Measurements from ENCODE around the gene GPD2. TPM values are rescaled to one million over a fixed set of nuclear protein-coding genes. Genes with fewer than 3 reads are reported as not detected.

The GPD2 gene
- total and polyA plus RNA-seq, 11 donors, result 3.5 to 24.8 (median 14.1) TPM

DNA sequence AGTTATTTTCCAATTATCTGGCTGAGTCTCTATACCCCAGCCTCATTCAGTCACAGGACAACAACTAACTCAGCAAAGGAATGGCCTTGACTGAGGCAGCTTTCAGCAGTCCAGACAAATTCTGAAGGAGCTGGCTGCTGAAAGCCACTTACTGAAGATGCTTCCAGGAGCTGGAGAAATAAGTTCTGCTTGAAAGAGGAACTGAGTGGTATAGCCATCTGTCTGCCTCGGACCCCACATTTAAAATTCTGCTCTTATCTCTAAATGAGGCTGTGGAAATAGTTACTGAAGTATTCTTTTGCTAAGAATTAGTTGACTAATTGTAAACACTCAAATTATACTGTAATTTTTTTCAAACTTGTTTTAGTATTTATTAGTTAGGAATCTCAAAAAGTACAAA lies 9.1 kb upstream of the GPD2 start:
- WGBS, 4 donors, result 78 to 100% (median 91%) methylated on average over 1 of the region's 1 CpG
- Histone ChIP-seq H3K4me3 (no peak overlapping the region), H3K36me3 (no peaks in the 10 kb centered on the region), H3K9me3 (no peaks in the 10 kb centered on the region), H3K27me3 (no peaks in the 10 kb centered on the region), H3K27ac (no peak overlapping the region), H3K4me1 (peaks cover 0 to 15% (median 0%) of the 10 kb centered on the region in 12 donors)
- TF ChIP-seq POLR2A (IDR thresholded peaks at IDR 0.05), result no peak
- TF ChIP-seq, protein P1, sequence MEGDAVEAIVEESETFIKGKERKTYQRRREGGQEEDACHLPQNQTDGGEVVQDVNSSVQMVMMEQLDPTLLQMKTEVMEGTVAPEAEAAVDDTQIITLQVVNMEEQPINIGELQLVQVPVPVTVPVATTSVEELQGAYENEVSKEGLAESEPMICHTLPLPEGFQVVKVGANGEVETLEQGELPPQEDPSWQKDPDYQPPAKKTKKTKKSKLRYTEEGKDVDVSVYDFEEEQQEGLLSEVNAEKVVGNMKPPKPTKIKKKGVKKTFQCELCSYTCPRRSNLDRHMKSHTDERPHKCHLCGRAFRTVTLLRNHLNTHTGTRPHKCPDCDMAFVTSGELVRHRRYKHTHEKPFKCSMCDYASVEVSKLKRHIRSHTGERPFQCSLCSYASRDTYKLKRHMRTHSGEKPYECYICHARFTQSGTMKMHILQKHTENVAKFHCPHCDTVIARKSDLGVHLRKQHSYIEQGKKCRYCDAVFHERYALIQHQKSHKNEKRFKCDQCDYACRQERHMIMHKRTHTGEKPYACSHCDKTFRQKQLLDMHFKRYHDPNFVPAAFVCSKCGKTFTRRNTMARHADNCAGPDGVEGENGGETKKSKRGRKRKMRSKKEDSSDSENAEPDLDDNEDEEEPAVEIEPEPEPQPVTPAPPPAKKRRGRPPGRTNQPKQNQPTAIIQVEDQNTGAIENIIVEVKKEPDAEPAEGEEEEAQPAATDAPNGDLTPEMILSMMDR (IDR thresholded peaks at IDR 0.05), result no peak
- intact Hi-C loops (cut with DNase I), result no loop called here
- DNase-seq (no peak), ATAC-seq (no peak)

DNA sequence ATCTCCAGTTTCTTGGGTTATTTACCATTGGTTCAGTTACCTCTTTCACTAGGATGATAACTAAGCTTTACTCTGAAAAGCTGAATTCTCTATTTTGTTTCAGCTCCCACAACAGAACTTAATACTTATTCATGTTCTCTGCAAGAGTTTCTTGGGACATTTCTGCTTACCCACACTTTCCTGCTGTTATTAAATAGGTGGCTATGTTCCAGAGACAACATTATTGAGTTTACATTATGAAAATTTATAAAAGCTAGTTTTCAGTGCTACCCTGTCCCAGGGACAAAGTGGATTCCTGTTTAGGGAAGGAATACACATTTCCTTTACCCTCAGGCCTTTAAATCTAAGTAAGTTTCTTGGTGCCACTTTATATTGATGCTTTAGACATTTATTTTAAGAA lies 7.0 kb upstream of the GPD2 start:
- H3K4me3 ChIP-seq, result no peak overlapping the region
- H3K27ac ChIP-seq, result no peak overlapping the region
- H3K9me3 ChIP-seq, result no peaks in the 10 kb centered on the region
- H3K4me1 ChIP-seq, result peaks cover 0 to 15% (median 0%) of the 10 kb centered on the region in 12 donors
- DNase-seq, result no peak
- TF ChIP-seq POLR2A (IDR thresholded peaks at IDR 0.05), result no peak
- TF ChIP-seq, protein P1 (IDR thresholded peaks at IDR 0.05), result no peak
- no peaks in the 10 kb centered on the region for H3K36me3 ChIP-seq
- intact Hi-C loops (cut with DNase I), result no loop called here
- no peak for ATAC-seq
- H3K27me3 ChIP-seq, result no peaks in the 10 kb centered on the region

DNA sequence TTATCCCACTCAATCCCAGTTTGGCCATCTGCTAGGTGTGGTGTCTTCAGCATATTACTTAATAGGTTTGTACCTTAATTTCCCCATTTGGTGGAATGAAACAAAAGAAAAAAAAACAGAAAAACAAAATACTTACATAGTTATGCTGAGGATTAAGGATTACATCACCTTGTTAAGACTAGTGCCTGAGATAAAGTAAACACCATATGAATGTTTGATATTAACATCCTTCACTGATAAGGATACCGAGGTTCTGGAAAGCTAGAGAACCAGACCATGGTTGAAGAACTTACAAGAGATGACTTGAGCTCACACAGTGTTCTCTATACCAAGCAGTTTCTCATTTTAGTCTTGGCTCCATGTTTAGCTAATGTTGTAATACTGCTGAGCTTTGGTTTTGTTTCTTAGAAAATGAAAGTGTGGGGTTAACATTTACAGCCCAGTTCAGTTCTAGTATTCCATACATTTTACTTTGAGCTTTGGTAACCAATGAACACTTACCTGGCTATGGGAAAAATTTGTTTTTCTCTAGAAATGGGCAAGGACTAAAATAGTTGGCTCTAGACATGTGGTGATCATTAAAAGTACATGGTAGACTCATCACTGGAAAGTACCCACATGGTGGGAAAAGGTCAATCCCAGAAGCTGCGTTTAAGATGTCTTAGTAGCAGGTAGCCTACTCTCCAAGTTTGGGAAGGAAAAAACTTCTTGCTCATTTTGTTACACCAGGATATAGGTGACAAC lies 5.8 kb upstream of the GPD2 start:
- H3K4me1 ChIP-seq, result peaks cover 0 to 25% (median 4%) of the 10 kb centered on the region in 12 donors

DNA sequence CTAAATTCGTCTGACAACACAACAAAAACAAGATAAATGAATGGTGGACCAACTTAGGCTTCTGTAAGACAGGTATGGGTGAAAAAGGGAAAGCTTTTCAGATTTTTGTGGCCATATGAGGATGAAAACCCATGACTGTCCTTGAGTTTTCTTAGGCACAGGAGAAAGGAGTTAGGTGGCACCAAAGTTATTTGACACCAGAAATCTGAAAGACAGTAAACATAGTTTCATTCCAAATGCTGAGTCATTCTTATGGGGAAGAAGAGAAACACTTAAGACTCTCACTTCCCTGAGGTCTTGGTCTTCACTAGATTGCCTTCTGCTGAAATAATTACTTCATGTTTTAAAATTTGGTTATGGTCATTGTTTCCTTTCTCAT lies 5.2 kb upstream of the GPD2 start:
- no peaks in the 10 kb centered on the region for H3K9me3 ChIP-seq
- no peaks in the 10 kb centered on the region for H3K36me3 ChIP-seq
- H3K4me1 ChIP-seq, result peaks cover 0 to 29% (median 4%) of the 10 kb centered on the region in 12 donors
- no peak overlapping the region for H3K4me3 ChIP-seq
- no peaks in the 10 kb centered on the region for H3K27me3 ChIP-seq
- no peak for TF ChIP-seq POLR2A (IDR thresholded peaks at IDR 0.05)
- DNase-seq (no peak), ATAC-seq (no peak)
- H3K27ac ChIP-seq, result peak overlapping the region in 1 of 12 donors; percentile 83
- intact Hi-C loops (cut with DNase I), result loop anchor here in 5 of 10 donors (10.0 kb wide), 2 partner anchors 114 to 154 kb away; no protein-coding TSS in a partner anchor
- WGBS, 4 donors, result 89 to 97% (median 92%) methylated on average over 1 of the region's 1 CpG

More for the DNA sequence above, 5.8 kb upstream of the GPD2 start:
- WGBS, 4 donors, result 77 to 84% (median 81%) methylated on average over 2 of the region's 2 CpGs
- Histone ChIP-seq H3K27me3 (no peaks in the 10 kb centered on the region), H3K4me3 (no peak overlapping the region), H3K36me3 (no peaks in the 10 kb centered on the region), H3K9me3 (no peaks in the 10 kb centered on the region), H3K27ac (peak overlapping the region in 1 of 12 donors; percentile 83)
- DNase-seq (no peak), ATAC-seq (no peak)
- intact Hi-C loops (cut with DNase I), result loop anchor here in 5 of 10 donors (10.0 kb wide), 2 partner anchors 114 to 154 kb away; no protein-coding TSS in a partner anchor
- TF ChIP-seq, protein P1 (IDR thresholded peaks at IDR 0.05), result no peak
- TF ChIP-seq POLR2A (IDR thresholded peaks at IDR 0.05), result no peak

All from heart left ventricle (tissue), 16 donors.